HepG2 (cell line): ENCODE results near the gene CLPTM1. TPM values are rescaled to one million over a fixed set of nuclear protein-coding genes. Genes with fewer than 3 reads are reported as not detected.
A peak's percentile ranks its signal among the peaks of the same experiment; 100 is the strongest.

Source experiments
- CHD2 ChIP-seq: IDR thresholded peaks from 2 replicates; pipeline ENCODE4 v1.6.1; 2011; ENCODE audit warnings: low read depth, low read length, improper control_type of control experiment
- ESRRA ChIP-seq: sonication (generic); formaldehyde crosslinking; IDR thresholded peaks from 2 replicates; pipeline ENCODE4 v1.5.1; 2020; ENCODE audit warnings: mild to moderate bottlenecking, low read depth, missing genetic modification reagents
- KAT7 ChIP-seq: IDR thresholded peaks from 2 replicates; pipeline ENCODE4 v1.6.1; 2018; ENCODE audit warnings: borderline replicate concordance, missing compliant biosample characterization
- MLXIP ChIP-seq: sonication (generic); formaldehyde crosslinking; IDR thresholded peaks from 2 replicates; pipeline ENCODE4 v1.9.0; 2021; ENCODE audit warnings: missing genetic modification reagents, borderline replicate concordance
- PPARG ChIP-seq: conservative IDR thresholded peaks from 2 replicates; pipeline ENCODE4 v1.6.1; 2016; ENCODE audit warnings: missing biosample characterization, missing genetic modification reagents
- TEAD2 ChIP-seq: sonication (generic); formaldehyde crosslinking; IDR thresholded peaks from 2 replicates; pipeline ENCODE4 v1.9.0; 2021; ENCODE audit warnings: missing genetic modification reagents
- ZNF446 ChIP-seq: sonication (generic); formaldehyde crosslinking; IDR thresholded peaks from 2 replicates; pipeline ENCODE4 v1.5.0; 2020; ENCODE audit warnings: mild to moderate bottlenecking, missing genetic modification reagents
- ZNF552 ChIP-seq: sonication (generic); formaldehyde crosslinking; IDR thresholded peaks from 2 replicates; pipeline ENCODE4 v1.9.0; 2022; ENCODE audit warnings: missing genetic modification reagents, mild to moderate bottlenecking, borderline replicate concordance
- ZNF670 ChIP-seq: sonication (generic); formaldehyde crosslinking; IDR thresholded peaks from 2 replicates; pipeline ENCODE4 v1.8.0; 2022; ENCODE audit warnings: mild to moderate bottlenecking, missing genetic modification reagents, borderline replicate concordance
- polyA plus RNA-seq, 8 experiments: library from polyadenylated mRNA; depleted of rRNA in 3 of 8; stranded (reverse) in 7 of 8; unstranded in 1 of 8; fragments of >200 nt; fragmentation: Illumina TruSeq in 4 of 8; extraction: Trizol in 4 of 8; gene quantifications; 2 replicates each; pipeline versions ENCODE4 v1.2.1 to v1.2.3, GENCODE V29; 2011 to 2016; ENCODE audit warnings: low read depth in 4 of 8, missing spikeins in 1 of 8, mixed read lengths in 1 of 8; ENCODE audit not compliant: insufficient read depth in 1 of 8
- total RNA-seq, 5 experiments: library from RNA; depleted of rRNA; stranded (reverse); fragments of >200 nt; fragmentation: Illumina TruSeq; extraction: Trizol; gene quantifications; 2 replicates each; pipeline ENCODE4 v1.2.3, GENCODE V29; 2016; ENCODE audit warnings: low read depth in 1 of 5
- TF ChIP-seq, protein P1 (sequence below): sonication (generic); formaldehyde crosslinking; IDR thresholded peaks from 2 replicates; pipeline ENCODE4 v1.4.0; 2020; ENCODE audit warnings: mild to moderate bottlenecking, missing genetic modification reagents, borderline replicate concordance
- TF ChIP-seq, protein P2 (sequence below): IDR thresholded peaks from 2 replicates; pipeline ENCODE4 v1.6.1; 2016; ENCODE audit warnings: missing compliant biosample characterization, missing genetic modification reagents, borderline replicate concordance
- TF ChIP-seq, protein P3 (sequence below): sonication (generic); formaldehyde crosslinking; IDR thresholded peaks from 2 replicates; pipeline ENCODE4 v1.4.0; 2020; ENCODE audit warnings: mild to moderate bottlenecking, low read depth, missing genetic modification reagents
- TF ChIP-seq, protein P4 (sequence below): sonication (generic); formaldehyde crosslinking; IDR thresholded peaks from 2 replicates; pipeline ENCODE4 v1.5.1; 2020; ENCODE audit warnings: mild to moderate bottlenecking, missing genetic modification reagents, moderate library complexity
- TF ChIP-seq, protein P5 (sequence below): sonication (generic); formaldehyde crosslinking; IDR thresholded peaks from 2 replicates; pipeline ENCODE4 v1.4.0; 2020; ENCODE audit warnings: missing genetic modification reagents; ENCODE audit errors: not compliant biosample characterization

Gene CLPTM1
- total and polyA plus RNA-seq, 2 of the 13 experiments (the other 11 are each of a cell fraction or from before 2014, with no cell fraction given): 34.9 to 42.8 TPM

DNA sequence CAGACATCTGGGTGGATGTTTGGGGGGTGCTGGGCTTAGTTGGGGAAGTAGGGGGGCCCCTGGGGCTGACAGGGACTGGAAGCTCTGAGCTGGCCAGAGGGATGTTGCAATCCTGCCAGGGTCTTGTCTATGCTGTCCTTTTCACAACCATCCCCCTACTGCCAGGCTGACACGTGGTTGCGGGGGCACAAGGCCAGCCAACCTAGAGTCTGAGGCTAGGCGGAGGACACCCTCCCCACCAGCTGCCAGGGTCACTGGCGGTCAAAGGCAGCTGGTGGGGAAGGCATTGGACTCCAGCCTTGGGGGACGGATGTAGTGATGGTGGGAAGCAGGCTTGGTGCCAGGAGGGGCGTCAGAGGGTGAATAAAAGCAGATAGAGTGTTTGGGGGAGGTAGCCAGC, 42.3 kb upstream of the CLPTM1 start (continued):
- TF ChIP-seq, protein P1, sequence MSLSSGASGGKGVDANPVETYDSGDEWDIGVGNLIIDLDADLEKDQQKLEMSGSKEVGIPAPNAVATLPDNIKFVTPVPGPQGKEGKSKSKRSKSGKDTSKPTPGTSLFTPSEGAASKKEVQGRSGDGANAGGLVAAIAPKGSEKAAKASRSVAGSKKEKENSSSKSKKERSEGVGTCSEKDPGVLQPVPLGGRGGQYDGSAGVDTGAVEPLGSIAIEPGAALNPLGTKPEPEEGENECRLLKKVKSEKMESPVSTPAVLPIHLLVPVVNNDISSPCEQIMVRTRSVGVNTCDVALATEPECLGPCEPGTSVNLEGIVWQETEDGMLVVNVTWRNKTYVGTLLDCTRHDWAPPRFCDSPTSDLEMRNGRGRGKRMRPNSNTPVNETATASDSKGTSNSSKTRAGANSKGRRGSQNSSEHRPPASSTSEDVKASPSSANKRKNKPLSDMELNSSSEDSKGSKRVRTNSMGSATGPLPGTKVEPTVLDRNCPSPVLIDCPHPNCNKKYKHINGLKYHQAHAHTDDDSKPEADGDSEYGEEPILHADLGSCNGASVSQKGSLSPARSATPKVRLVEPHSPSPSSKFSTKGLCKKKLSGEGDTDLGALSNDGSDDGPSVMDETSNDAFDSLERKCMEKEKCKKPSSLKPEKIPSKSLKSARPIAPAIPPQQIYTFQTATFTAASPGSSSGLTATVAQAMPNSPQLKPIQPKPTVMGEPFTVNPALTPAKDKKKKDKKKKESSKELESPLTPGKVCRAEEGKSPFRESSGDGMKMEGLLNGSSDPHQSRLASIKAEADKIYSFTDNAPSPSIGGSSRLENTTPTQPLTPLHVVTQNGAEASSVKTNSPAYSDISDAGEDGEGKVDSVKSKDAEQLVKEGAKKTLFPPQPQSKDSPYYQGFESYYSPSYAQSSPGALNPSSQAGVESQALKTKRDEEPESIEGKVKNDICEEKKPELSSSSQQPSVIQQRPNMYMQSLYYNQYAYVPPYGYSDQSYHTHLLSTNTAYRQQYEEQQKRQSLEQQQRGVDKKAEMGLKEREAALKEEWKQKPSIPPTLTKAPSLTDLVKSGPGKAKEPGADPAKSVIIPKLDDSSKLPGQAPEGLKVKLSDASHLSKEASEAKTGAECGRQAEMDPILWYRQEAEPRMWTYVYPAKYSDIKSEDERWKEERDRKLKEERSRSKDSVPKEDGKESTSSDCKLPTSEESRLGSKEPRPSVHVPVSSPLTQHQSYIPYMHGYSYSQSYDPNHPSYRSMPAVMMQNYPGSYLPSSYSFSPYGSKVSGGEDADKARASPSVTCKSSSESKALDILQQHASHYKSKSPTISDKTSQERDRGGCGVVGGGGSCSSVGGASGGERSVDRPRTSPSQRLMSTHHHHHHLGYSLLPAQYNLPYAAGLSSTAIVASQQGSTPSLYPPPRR (CRISPR knock-in tag): peak; percentile 71; the same call in 1 of the 2 replicates
- TF ChIP-seq ZNF446 (CRISPR knock-in tag) (no peak), MLXIP (CRISPR knock-in tag) (peak; percentile 23; the same call in 1 of the 2 replicates), ZNF670 (CRISPR knock-in tag) (peak; percentile 33; the same call in 1 of the 2 replicates), ZNF552 (no peak), TEAD2 (CRISPR knock-in tag) (no peak), KAT7 (CRISPR knock-in tag) (peak; percentile 43; the same call in 1 of the 2 replicates), PPARG (CRISPR knock-in tag) (peak; percentile 57), CHD2 (no peak), ESRRA (CRISPR knock-in tag) (peak; percentile 78; the same call in 1 of the 2 replicates)
- TF ChIP-seq, protein P2, sequence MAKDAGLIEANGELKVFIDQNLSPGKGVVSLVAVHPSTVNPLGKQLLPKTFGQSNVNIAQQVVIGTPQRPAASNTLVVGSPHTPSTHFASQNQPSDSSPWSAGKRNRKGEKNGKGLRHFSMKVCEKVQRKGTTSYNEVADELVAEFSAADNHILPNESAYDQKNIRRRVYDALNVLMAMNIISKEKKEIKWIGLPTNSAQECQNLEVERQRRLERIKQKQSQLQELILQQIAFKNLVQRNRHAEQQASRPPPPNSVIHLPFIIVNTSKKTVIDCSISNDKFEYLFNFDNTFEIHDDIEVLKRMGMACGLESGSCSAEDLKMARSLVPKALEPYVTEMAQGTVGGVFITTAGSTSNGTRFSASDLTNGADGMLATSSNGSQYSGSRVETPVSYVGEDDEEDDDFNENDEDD (CRISPR knock-in tag): 0 out of 2 replicates have a peak, but pooled peaks have one; percentile 53
- TF ChIP-seq, protein P3, sequence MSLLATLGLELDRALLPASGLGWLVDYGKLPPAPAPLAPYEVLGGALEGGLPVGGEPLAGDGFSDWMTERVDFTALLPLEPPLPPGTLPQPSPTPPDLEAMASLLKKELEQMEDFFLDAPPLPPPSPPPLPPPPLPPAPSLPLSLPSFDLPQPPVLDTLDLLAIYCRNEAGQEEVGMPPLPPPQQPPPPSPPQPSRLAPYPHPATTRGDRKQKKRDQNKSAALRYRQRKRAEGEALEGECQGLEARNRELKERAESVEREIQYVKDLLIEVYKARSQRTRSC: no peak
- TF ChIP-seq, protein P4, sequence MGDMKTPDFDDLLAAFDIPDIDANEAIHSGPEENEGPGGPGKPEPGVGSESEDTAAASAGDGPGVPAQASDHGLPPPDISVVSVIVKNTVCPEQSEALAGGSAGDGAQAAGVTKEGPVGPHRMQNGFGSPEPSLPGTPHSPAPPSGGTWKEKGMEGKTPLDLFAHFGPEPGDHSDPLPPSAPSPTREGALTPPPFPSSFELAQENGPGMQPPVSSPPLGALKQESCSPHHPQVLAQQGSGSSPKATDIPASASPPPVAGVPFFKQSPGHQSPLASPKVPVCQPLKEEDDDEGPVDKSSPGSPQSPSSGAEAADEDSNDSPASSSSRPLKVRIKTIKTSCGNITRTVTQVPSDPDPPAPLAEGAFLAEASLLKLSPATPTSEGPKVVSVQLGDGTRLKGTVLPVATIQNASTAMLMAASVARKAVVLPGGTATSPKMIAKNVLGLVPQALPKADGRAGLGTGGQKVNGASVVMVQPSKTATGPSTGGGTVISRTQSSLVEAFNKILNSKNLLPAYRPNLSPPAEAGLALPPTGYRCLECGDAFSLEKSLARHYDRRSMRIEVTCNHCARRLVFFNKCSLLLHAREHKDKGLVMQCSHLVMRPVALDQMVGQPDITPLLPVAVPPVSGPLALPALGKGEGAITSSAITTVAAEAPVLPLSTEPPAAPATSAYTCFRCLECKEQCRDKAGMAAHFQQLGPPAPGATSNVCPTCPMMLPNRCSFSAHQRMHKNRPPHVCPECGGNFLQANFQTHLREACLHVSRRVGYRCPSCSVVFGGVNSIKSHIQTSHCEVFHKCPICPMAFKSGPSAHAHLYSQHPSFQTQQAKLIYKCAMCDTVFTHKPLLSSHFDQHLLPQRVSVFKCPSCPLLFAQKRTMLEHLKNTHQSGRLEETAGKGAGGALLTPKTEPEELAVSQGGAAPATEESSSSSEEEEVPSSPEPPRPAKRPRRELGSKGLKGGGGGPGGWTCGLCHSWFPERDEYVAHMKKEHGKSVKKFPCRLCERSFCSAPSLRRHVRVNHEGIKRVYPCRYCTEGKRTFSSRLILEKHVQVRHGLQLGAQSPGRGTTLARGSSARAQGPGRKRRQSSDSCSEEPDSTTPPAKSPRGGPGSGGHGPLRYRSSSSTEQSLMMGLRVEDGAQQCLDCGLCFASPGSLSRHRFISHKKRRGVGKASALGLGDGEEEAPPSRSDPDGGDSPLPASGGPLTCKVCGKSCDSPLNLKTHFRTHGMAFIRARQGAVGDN (CRISPR knock-in tag): peak; percentile 96
- TF ChIP-seq, protein P5, sequence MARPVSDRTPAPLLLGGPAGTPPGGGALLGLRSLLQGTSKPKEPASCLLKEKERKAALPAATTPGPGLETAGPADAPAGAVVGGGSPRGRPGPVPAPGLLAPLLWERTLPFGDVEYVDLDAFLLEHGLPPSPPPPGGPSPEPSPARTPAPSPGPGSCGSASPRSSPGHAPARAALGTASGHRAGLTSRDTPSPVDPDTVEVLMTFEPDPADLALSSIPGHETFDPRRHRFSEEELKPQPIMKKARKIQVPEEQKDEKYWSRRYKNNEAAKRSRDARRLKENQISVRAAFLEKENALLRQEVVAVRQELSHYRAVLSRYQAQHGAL (CRISPR knock-in tag): no peak
